Brain microvascular endothelial cell (primary cell): ENCODE data around the gene CDH4.

Experiments used
- DNase-seq: peaks from one replicate; pipeline ENCODE4 v3.0.0-alpha.2; 2020
- H3K27ac ChIP-seq: fragments of 250-450 bp; sonication (Bioruptor Pico); 2 replicates; pipeline ENCODE4 v1.5.1; 2020; ENCODE audit warnings: mild to moderate bottlenecking, moderate library complexity
- H3K27me3 ChIP-seq: fragments of 250-450 bp; sonication (Bioruptor Pico); replicated peaks from 2 replicates; pipeline ENCODE4 v1.5.1; 2020; ENCODE audit warnings: mild to moderate bottlenecking
- H3K36me3 ChIP-seq: fragments of 250-450 bp; sonication (Bioruptor Pico); replicated peaks from 2 replicates; pipeline ENCODE4 v1.5.1; 2020; ENCODE audit warnings: mild to moderate bottlenecking
- H3K4me3 ChIP-seq: 2 replicates; pipeline ENCODE4 v1.5.1; 2011; ENCODE audit warnings: low read depth, mild to moderate bottlenecking, control low read depth, low read length, moderate library complexity
- CTCF ChIP-seq: IDR thresholded peaks from 2 replicates; pipeline ENCODE4 v1.5.1; 2011; ENCODE audit warnings: low read depth, mild to moderate bottlenecking, moderate library complexity, low read length, control low read depth, inconsistent platforms; ENCODE audit errors: missing control alignments
- in situ Hi-C: cut with HindIII; loops from 2 replicates; pipeline ENCODE4 v1.10.0; 2017; ENCODE audit warnings: low sequenced_read_pairs, low pct_ligation_motif_present

CDH4 gene

GRCh38 chr20:61859767-61860166, 607.7 kb downstream of the CDH4 start:
- H3K36me3 ChIP-seq: no peaks in the 10 kb centered on the region
- H3K27me3 ChIP-seq: no peaks in the 10 kb centered on the region
- H3K27ac ChIP-seq: no peak overlapping the region
- in situ Hi-C loops: no loop called here
- no peak overlapping the region for H3K4me3 ChIP-seq
- no peak for DNase-seq
- TF ChIP-seq CTCF: no peak

- Histone ChIP-seq H3K36me3 (no peaks in the 10 kb centered on the region), H3K27ac (no peak overlapping the region), H3K27me3 (no peaks in the 10 kb centered on the region), H3K4me3 (no peak overlapping the region)
- TF ChIP-seq CTCF: no peak
- in situ Hi-C loops: no loop called here
- no peak for DNase-seq
Observed at GRCh38 chr20:61860260-61860987, 608.4 kb downstream of the CDH4 start.

- no peaks in the 10 kb centered on the region for H3K27me3 ChIP-seq
- H3K36me3 ChIP-seq: no peaks in the 10 kb centered on the region
- in situ Hi-C loops: no loop called here
- H3K4me3 ChIP-seq: no peak overlapping the region
- no peak for DNase-seq
- no peak for TF ChIP-seq CTCF
- H3K27ac ChIP-seq: no peak overlapping the region
Observed at GRCh38 chr20:61861054-61861841, 609.2 kb downstream of the CDH4 start.

GRCh38 chr20:61861858-61862257, 609.8 kb downstream of the CDH4 start:
- no peak for DNase-seq
- Histone ChIP-seq H3K36me3 (no peaks in the 10 kb centered on the region), H3K27me3 (no peaks in the 10 kb centered on the region), H3K4me3 (no peak overlapping the region), H3K27ac (no peak overlapping the region)
- in situ Hi-C loops: no loop called here
- TF ChIP-seq CTCF: no peak

GRCh38 chr20:61862881-61863280, 610.8 kb downstream of the CDH4 start:
- H3K27me3 ChIP-seq: no peaks in the 10 kb centered on the region
- H3K27ac ChIP-seq: no peak overlapping the region
- TF ChIP-seq CTCF: no peak
- in situ Hi-C loops: no loop called here
- no peak overlapping the region for H3K4me3 ChIP-seq
- no peaks in the 10 kb centered on the region for H3K36me3 ChIP-seq
- DNase-seq: no peak
